ENCODE measurements around the gene CCDC146.

The CCDC146 gene

DNA sequence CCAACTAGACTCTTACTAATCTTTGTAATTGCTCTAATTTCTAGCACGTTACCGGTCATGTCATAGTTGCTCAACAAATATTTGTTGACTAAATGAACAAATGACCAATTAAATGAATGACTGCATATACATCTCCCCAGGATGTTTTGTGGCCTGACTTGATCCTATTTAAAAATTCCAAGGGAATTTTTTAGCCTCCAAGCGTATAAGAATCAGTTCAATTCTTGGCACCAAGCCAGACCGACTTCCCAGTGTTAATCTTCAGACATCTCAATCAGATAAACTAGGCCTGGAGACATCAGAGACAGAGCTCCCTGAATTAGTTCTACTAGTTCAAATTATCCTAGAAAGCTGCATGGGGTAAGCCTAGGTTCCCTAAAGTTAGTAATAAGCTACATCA, 197.7 kb downstream of the CCDC146 start:
- Histone ChIP-seq H3K9me3 (ENCODE audit: insufficient read depth, low read length) (no peaks in the 10 kb centered on the region), H3K36me3 (ENCODE audit: low read length) (no peaks in the 10 kb centered on the region), H2AFZ (ENCODE audit: low read depth, low read length, severe bottlenecking) (no peak overlapping the region), H3K27ac (ENCODE audit: low read depth, low read length) (no peak overlapping the region), H3K27me3 (ENCODE audit: low read length) (no peaks in the 10 kb centered on the region), H3K4me2 (ENCODE audit: low read depth, low read length, poor library complexity, severe bottlenecking) (no peak overlapping the region), H3K9ac (ENCODE audit: low read length) (no peak overlapping the region), H3F3A (ENCODE audit: insufficient read depth) (no peaks in the 10 kb centered on the region), H3K4me3 (ENCODE audit: insufficient read depth, low read length, poor library complexity, severe bottlenecking) (no peak overlapping the region), H4K20me1 (ENCODE audit: low read depth, low read length) (no peaks in the 10 kb centered on the region), H3K79me2 (ENCODE audit: insufficient read depth, low read length) (no peaks in the 10 kb centered on the region), H3K9me2 (replicated peaks; ENCODE audit: insufficient read depth, low read length) (no peaks in the 10 kb centered on the region)
- TF ChIP-seq, protein P1, sequence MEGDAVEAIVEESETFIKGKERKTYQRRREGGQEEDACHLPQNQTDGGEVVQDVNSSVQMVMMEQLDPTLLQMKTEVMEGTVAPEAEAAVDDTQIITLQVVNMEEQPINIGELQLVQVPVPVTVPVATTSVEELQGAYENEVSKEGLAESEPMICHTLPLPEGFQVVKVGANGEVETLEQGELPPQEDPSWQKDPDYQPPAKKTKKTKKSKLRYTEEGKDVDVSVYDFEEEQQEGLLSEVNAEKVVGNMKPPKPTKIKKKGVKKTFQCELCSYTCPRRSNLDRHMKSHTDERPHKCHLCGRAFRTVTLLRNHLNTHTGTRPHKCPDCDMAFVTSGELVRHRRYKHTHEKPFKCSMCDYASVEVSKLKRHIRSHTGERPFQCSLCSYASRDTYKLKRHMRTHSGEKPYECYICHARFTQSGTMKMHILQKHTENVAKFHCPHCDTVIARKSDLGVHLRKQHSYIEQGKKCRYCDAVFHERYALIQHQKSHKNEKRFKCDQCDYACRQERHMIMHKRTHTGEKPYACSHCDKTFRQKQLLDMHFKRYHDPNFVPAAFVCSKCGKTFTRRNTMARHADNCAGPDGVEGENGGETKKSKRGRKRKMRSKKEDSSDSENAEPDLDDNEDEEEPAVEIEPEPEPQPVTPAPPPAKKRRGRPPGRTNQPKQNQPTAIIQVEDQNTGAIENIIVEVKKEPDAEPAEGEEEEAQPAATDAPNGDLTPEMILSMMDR (IDR thresholded peaks at IDR 0.05; ENCODE audit: insufficient read depth, low read length, poor library complexity, severe bottlenecking), result no peak
- TF ChIP-seq EZH2phosphoT487 (conservative IDR thresholded peaks at IDR 0.05; ENCODE audit: low read length), result no peak

DNA sequence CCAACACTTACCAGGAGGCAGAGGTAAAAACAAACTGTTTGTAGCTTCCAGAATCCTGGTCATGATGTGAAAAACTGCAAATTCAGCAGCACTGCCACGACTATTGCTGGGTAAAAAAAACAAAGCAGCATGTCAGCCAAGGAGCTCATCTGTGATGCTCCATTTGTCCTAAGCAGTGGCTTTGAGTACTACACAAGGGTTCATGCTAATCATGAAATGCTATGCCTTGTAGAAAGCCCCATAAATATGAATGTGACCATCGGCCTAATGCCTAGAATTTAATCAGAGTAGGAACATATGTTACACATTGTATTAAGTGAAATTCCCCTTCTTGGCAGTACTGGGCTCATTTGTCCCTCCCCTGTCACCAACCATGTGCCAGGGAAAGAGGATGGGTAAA, 198.3 kb downstream of the CCDC146 start:
- Histone ChIP-seq H3K9me3 (ENCODE audit: insufficient read depth, low read length) (no peaks in the 10 kb centered on the region), H3K9me2 (replicated peaks; ENCODE audit: insufficient read depth, low read length) (no peaks in the 10 kb centered on the region), H3F3A (ENCODE audit: insufficient read depth) (no peaks in the 10 kb centered on the region), H3K4me3 (ENCODE audit: insufficient read depth, low read length, poor library complexity, severe bottlenecking) (no peak overlapping the region), H4K20me1 (ENCODE audit: low read depth, low read length) (no peaks in the 10 kb centered on the region), H3K27ac (ENCODE audit: low read depth, low read length) (no peak overlapping the region), H3K9ac (ENCODE audit: low read length) (no peak overlapping the region), H3K4me2 (ENCODE audit: low read depth, low read length, poor library complexity, severe bottlenecking) (no peak overlapping the region), H3K36me3 (ENCODE audit: low read length) (no peaks in the 10 kb centered on the region), H3K27me3 (ENCODE audit: low read length) (no peaks in the 10 kb centered on the region), H3K79me2 (ENCODE audit: insufficient read depth, low read length) (no peaks in the 10 kb centered on the region), H2AFZ (ENCODE audit: low read depth, low read length, severe bottlenecking) (no peak overlapping the region)
- TF ChIP-seq, protein P1 (IDR thresholded peaks at IDR 0.05; ENCODE audit: insufficient read depth, low read length, poor library complexity, severe bottlenecking), result no peak

DNA sequence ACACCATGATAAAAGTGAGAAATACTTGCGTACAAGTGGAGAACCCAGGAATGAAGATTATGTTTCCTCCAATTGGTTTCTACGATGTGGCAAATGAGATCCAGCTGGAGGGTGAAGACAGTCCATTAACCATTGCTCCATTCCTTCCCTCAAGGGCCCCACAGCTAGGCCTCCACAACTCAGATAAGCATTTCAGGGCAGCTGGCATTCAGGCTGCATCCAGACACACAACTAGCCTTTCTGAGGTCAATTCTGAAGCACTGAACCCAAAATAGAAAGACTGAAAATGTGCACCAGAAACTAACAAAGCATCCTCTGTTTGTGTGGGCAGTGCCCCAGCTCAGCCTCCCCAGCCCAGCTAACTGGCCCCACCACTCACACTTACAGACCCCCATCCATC, 198.9 kb downstream of the CCDC146 start:
- TF ChIP-seq EZH2phosphoT487 (conservative IDR thresholded peaks at IDR 0.05; ENCODE audit: low read length), result no peak
- TF ChIP-seq, protein P1 (IDR thresholded peaks at IDR 0.05; ENCODE audit: insufficient read depth, low read length, poor library complexity, severe bottlenecking), result no peak
- H3K36me3 ChIP-seq (ENCODE audit: low read length), result no peaks in the 10 kb centered on the region
- H3K27ac ChIP-seq (ENCODE audit: low read depth, low read length), result no peak overlapping the region
- H3K9me3 ChIP-seq (ENCODE audit: insufficient read depth, low read length), result no peaks in the 10 kb centered on the region
- H3F3A ChIP-seq (ENCODE audit: insufficient read depth), result no peaks in the 10 kb centered on the region
- no peak overlapping the region for H2AFZ ChIP-seq (ENCODE audit: low read depth, low read length, severe bottlenecking)
- H3K79me2 ChIP-seq (ENCODE audit: insufficient read depth, low read length), result no peaks in the 10 kb centered on the region
- H3K27me3 ChIP-seq (ENCODE audit: low read length), result no peaks in the 10 kb centered on the region
- H4K20me1 ChIP-seq (ENCODE audit: low read depth, low read length), result no peaks in the 10 kb centered on the region
- H3K4me3 ChIP-seq (ENCODE audit: insufficient read depth, low read length, poor library complexity, severe bottlenecking), result no peak overlapping the region
- H3K9me2 ChIP-seq (replicated peaks; ENCODE audit: insufficient read depth, low read length), result no peaks in the 10 kb centered on the region
- H3K9ac ChIP-seq (ENCODE audit: low read length), result no peak overlapping the region
- H3K4me2 ChIP-seq (ENCODE audit: low read depth, low read length, poor library complexity, severe bottlenecking), result no peak overlapping the region

DNA sequence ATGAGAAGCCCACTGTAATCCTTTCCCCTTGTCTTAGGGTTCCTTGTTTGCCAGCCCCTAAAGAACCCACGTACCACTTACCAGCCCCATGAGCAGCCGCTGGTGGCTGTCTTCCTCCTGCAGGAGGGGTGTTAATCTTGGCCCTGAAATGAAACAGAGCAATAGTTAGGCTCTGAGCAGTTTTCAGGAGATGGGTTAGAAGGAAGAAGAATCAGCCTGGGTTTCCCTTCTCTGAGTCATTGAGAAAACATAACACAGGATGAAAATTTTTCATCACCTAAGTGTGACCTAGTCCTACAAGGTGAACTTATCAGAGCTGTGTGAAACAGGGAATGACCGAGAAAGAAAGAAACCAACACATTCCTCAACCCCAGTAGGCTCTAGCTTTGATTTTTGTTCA, 203.7 kb downstream of the CCDC146 start:
- Histone ChIP-seq H3K9me2 (replicated peaks; ENCODE audit: insufficient read depth, low read length) (no peaks in the 10 kb centered on the region), H3K4me2 (ENCODE audit: low read depth, low read length, poor library complexity, severe bottlenecking) (no peak overlapping the region), H2AFZ (ENCODE audit: low read depth, low read length, severe bottlenecking) (no peak overlapping the region), H3K27me3 (ENCODE audit: low read length) (no peaks in the 10 kb centered on the region), H3F3A (ENCODE audit: insufficient read depth) (no peaks in the 10 kb centered on the region), H3K27ac (ENCODE audit: low read depth, low read length) (no peak overlapping the region), H3K9me3 (ENCODE audit: insufficient read depth, low read length) (no peaks in the 10 kb centered on the region), H4K20me1 (ENCODE audit: low read depth, low read length) (no peaks in the 10 kb centered on the region), H3K79me2 (ENCODE audit: insufficient read depth, low read length) (no peaks in the 10 kb centered on the region), H3K36me3 (ENCODE audit: low read length) (no peaks in the 10 kb centered on the region), H3K9ac (ENCODE audit: low read length) (no peak overlapping the region), H3K4me3 (ENCODE audit: insufficient read depth, low read length, poor library complexity, severe bottlenecking) (no peak overlapping the region)
- no peak for TF ChIP-seq EZH2phosphoT487 (conservative IDR thresholded peaks at IDR 0.05; ENCODE audit: low read length)
- TF ChIP-seq, protein P1 (IDR thresholded peaks at IDR 0.05; ENCODE audit: insufficient read depth, low read length, poor library complexity, severe bottlenecking), result no peak
